ENCODE measurements around the gene MICU1.

DNA sequence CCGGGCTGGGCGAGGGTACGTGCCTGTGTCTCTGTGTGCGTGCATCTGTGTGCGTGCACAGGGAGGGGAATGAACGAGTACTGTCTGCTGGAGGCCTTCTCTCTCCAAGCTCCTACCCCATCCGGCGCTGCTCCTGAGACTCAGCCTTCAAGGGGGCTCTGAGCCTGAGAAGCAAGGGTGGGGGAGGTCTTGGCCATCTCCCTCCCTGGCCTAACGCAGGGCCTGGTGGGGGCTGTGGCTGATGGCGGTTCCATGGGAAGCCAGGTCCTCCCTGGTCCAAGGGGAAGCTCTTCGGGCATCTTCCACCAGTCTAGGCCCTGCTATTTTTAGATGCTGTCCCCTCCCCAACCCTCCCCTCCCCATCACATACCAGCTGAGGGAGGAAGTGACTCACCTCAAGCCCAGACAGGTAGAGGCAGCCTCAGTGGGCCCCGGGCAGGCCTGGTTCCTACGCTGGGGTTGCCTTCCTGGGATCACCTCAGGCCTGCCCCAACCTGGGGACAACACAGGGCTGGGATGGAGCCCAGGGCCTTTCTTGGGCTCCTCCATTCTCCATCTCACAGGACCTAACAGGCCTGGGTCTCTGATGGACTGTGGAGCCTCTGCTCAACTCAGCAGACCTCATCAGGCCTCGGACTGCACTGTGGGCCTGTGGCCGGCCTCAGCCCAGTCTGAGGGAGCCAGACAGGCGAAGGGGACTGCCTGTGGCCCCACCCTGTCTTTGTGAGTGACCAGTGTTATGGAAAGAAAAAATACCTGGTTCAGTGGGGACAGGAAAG, 303.4 kb downstream of the MICU1 start:
- TF ChIP-seq, protein P1, sequence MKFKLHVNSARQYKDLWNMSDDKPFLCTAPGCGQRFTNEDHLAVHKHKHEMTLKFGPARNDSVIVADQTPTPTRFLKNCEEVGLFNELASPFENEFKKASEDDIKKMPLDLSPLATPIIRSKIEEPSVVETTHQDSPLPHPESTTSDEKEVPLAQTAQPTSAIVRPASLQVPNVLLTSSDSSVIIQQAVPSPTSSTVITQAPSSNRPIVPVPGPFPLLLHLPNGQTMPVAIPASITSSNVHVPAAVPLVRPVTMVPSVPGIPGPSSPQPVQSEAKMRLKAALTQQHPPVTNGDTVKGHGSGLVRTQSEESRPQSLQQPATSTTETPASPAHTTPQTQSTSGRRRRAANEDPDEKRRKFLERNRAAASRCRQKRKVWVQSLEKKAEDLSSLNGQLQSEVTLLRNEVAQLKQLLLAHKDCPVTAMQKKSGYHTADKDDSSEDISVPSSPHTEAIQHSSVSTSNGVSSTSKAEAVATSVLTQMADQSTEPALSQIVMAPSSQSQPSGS (IDR thresholded peaks at IDR 0.05; ENCODE audit: low read length), result no peak
- no peak for TF ChIP-seq BCL11A (IDR thresholded peaks at IDR 0.05; ENCODE audit: low read depth, low read length)
- no peak for TF ChIP-seq EP300 (IDR thresholded peaks at IDR 0.05; ENCODE audit: borderline replicate concordance in 1 of 2, control insufficient read depth in 1 of 2, low read depth in 2 of 2, low read length in 2 of 2)
- TF ChIP-seq SMARCA5 (IDR thresholded peaks at IDR 0.05), result no peak
- TF ChIP-seq, protein P2, sequence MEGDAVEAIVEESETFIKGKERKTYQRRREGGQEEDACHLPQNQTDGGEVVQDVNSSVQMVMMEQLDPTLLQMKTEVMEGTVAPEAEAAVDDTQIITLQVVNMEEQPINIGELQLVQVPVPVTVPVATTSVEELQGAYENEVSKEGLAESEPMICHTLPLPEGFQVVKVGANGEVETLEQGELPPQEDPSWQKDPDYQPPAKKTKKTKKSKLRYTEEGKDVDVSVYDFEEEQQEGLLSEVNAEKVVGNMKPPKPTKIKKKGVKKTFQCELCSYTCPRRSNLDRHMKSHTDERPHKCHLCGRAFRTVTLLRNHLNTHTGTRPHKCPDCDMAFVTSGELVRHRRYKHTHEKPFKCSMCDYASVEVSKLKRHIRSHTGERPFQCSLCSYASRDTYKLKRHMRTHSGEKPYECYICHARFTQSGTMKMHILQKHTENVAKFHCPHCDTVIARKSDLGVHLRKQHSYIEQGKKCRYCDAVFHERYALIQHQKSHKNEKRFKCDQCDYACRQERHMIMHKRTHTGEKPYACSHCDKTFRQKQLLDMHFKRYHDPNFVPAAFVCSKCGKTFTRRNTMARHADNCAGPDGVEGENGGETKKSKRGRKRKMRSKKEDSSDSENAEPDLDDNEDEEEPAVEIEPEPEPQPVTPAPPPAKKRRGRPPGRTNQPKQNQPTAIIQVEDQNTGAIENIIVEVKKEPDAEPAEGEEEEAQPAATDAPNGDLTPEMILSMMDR (IDR thresholded peaks at IDR 0.05 in 2 of 3, conservative IDR thresholded peaks at IDR 0.05 in 1 of 3; ENCODE audit: control insufficient read depth in 2 of 3, extremely low read depth in 1 of 3, insufficient read depth in 1 of 3, low read depth in 3 of 3, low read length in 3 of 3), result no peak
- TF ChIP-seq, protein P3, sequence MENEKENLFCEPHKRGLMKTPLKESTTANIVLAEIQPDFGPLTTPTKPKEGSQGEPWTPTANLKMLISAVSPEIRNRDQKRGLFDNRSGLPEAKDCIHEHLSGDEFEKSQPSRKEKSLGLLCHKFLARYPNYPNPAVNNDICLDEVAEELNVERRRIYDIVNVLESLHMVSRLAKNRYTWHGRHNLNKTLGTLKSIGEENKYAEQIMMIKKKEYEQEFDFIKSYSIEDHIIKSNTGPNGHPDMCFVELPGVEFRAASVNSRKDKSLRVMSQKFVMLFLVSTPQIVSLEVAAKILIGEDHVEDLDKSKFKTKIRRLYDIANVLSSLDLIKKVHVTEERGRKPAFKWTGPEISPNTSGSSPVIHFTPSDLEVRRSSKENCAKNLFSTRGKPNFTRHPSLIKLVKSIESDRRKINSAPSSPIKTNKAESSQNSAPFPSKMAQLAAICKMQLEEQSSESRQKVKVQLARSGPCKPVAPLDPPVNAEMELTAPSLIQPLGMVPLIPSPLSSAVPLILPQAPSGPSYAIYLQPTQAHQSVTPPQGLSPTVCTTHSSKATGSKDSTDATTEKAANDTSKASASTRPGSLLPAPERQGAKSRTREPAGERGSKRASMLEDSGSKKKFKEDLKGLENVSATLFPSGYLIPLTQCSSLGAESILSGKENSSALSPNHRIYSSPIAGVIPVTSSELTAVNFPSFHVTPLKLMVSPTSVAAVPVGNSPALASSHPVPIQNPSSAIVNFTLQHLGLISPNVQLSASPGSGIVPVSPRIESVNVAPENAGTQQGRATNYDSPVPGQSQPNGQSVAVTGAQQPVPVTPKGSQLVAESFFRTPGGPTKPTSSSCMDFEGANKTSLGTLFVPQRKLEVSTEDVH (IDR thresholded peaks at IDR 0.05; ENCODE audit: low read depth, partially characterized antibody), result no peak
- no peak for TF ChIP-seq NR2C1 (IDR thresholded peaks at IDR 0.05)
- TF ChIP-seq, protein P4, sequence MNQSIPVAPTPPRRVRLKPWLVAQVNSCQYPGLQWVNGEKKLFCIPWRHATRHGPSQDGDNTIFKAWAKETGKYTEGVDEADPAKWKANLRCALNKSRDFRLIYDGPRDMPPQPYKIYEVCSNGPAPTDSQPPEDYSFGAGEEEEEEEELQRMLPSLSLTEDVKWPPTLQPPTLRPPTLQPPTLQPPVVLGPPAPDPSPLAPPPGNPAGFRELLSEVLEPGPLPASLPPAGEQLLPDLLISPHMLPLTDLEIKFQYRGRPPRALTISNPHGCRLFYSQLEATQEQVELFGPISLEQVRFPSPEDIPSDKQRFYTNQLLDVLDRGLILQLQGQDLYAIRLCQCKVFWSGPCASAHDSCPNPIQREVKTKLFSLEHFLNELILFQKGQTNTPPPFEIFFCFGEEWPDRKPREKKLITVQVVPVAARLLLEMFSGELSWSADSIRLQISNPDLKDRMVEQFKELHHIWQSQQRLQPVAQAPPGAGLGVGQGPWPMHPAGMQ (IDR thresholded peaks at IDR 0.05; ENCODE audit: borderline replicate concordance), result no peak
- no peak for TF ChIP-seq POLR2AphosphoS5 (IDR thresholded peaks at IDR 0.05; ENCODE audit: low read length)
- no peak for TF ChIP-seq CHD4 (IDR thresholded peaks at IDR 0.05)

Data from GM12878 (cell line).